ENCODE results near the gene IL4R. TPM values are rescaled to one million over a fixed set of nuclear protein-coding genes. Genes with fewer than 3 reads are reported as not detected.
"Not testable (repeated sequence)": the region's sequence is repeated elsewhere in the genome, so short reads cannot be mapped to it uniquely, and the experiment has no call there.

The IL4R gene
- total and polyA plus RNA-seq, 5 donors, result 12.3 to 51.0 (median 23.2) TPM

DNA sequence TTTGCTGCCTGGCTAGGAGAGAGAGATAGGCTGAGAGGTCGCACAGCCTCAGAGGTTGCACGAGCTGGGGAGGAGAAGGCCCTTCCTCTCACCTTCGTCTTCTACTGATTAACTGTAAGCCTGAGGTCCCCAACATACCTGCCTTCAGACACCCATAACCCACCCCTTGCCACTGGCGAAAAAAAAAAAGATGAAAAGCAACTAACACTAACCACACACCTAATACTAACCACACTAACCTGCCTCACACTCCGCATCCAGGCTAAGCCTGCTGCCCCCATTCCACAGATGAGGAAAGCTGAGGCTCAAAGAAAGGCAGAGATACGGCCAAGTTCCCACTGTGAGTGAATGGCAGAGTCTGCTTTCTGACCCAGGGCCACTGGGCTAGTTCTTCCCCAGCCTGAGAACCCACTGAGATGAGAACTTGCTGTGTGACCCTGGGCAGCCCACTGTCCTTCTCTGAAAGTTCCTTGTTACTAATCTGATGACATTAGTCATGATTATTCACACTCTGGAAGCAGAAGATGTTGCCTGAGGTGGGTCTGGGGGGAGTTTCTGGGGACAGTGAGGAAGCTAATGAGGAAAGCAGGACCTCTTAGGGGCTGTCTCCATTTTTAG is 92.8 kb downstream of the IL4R start:
- H3K4me1 ChIP-seq (ENCODE audit: control insufficient read depth, insufficient read depth, low read length), result no peaks in the 10 kb centered on the region
- no peak overlapping the region for H3K27ac ChIP-seq (ENCODE audit: low read length)
- no peak overlapping the region for H3K4me3 ChIP-seq (ENCODE audit: low read length)
- DNase-seq (no peak), ATAC-seq (no peak)
- WGBS, result 68% methylated on average over 6 of the region's 6 CpGs
- H3K9me3 ChIP-seq (ENCODE audit: control insufficient read depth, low read length), result no peaks in the 10 kb centered on the region
- intact Hi-C loops (cut with DNase I), result no loop called here
- H3K27me3 ChIP-seq (ENCODE audit: control insufficient read depth, insufficient read depth), result no peaks in the 10 kb centered on the region

DNA sequence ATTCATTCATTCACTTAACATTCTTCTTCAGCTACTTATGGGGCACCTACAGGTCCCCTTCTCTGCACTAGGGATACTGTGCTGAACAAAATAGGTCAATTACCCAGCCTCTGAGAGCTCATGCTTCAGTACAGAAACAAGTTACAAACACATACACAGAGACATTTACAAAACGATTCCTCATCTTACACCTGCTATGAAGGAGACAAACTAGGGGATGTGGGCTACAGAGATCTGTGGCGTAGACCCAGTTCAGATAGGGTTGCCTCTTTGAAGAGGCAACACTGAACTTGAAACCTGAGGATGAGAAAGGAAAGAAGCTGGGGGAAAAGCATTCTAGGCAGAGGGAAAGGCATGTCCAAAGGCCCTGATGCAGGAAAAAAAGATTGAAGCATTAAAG is 93.4 kb downstream of the IL4R start:
- DNase-seq (no peak), ATAC-seq (no peak)
- Histone ChIP-seq H3K4me1 (ENCODE audit: control insufficient read depth, insufficient read depth, low read length) (no peaks in the 10 kb centered on the region), H3K9me3 (ENCODE audit: control insufficient read depth, low read length) (no peaks in the 10 kb centered on the region), H3K27ac (ENCODE audit: low read length) (no peak overlapping the region), H3K27me3 (ENCODE audit: control insufficient read depth, insufficient read depth) (no peaks in the 10 kb centered on the region), H3K4me3 (ENCODE audit: low read length) (no peak overlapping the region)
- 79% methylated on average over 2 of the region's 2 CpGs for WGBS
- intact Hi-C loops (cut with DNase I), result no loop called here

DNA sequence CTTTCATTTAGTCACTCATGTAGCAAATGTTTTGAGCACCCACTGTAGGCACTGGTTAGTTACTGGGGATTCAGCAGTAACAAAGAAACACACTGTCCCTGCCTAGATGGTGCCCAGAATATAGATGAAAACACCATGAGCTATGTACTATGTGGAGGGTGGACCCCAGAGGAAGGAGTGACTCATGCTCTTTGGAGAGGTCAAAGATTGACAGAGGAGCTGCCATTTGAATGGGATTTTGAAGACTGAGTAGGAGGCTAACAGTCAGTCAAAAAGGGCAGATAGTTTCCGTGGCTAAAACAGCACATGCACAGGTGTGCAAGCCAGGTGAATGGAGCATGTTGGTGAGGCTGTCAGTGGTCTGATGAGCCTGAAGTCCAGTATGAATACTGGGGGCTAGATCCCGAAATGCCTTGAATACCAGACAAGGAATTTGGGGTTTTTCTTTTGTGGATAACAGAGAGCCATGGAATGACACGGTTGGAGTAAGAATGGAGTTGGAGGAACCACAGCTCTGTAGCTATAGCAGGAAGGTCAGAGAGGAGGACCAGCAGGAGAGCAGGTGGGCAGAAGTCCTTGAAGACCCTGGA is 94.3 kb downstream of the IL4R start:
- H3K4me3 ChIP-seq (ENCODE audit: low read length), result no peak overlapping the region
- no peaks in the 10 kb centered on the region for H3K27me3 ChIP-seq (ENCODE audit: control insufficient read depth, insufficient read depth)
- H3K27ac ChIP-seq (ENCODE audit: low read length), result no peak overlapping the region
- ATAC-seq (peak in 1 of 2 donors; percentile 84), DNase-seq (no peak)
- intact Hi-C loops (cut with DNase I), result no loop called here
- no peaks in the 10 kb centered on the region for H3K9me3 ChIP-seq (ENCODE audit: control insufficient read depth, low read length)
- 70% methylated on average over 3 of the region's 3 CpGs for WGBS
- no peaks in the 10 kb centered on the region for H3K4me1 ChIP-seq (ENCODE audit: control insufficient read depth, insufficient read depth, low read length)

DNA sequence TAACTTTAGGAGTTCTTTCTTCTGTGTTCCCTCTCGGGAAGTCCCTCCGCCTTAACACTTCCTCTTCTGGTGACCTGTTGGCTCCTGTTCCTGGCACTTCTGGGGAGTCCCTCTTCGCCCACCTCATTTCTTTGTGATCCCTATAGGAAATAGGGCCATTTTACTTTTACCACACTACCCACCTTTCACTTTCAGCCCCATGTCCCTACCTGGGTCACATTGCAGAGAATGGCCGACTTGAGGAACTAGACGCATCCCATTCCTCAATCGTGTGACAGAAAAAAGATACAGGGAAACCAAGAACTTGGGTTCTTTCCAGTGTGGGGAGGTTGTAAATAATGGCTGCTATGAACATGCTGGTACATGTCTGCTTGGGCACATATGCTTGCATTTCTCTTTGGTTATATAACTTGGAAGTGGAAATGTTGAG is 94.8 kb downstream of the IL4R start:
- 78% methylated on average over 6 of the region's 6 CpGs for WGBS

DNA sequence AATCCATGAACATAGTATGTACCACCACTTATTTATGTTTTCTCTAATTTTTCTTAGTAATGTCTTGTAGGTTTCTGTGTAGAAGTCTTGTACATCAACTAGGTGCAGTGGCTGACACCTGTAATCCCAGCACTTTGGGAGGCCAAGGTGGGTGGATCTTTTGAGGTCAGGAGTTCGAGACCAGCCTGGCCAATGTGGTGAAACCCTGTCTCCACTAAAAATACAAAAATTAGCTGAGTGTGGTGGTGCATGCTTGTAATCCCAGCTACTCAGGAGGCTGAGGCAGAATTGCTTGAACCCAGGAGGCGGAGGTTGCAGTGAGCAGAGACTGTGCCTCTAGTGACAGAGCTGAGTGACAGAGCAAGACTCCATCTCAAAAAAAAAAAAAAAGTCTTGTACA is 96.2 kb downstream of the IL4R start:
- ATAC-seq; intact Hi-C loops (cut with DNase I); H3K27ac ChIP-seq (ENCODE audit: low read length); DNase-seq; H3K9me3 ChIP-seq (ENCODE audit: control insufficient read depth, low read length); H3K4me1 ChIP-seq (ENCODE audit: control insufficient read depth, insufficient read depth, low read length); H3K4me3 ChIP-seq (ENCODE audit: low read length); H3K27me3 ChIP-seq (ENCODE audit: control insufficient read depth, insufficient read depth): not testable (repeated sequence)
- 86% methylated on average over 2 of the region's 2 CpGs for WGBS

More for the DNA sequence above, 94.8 kb downstream of the IL4R start:
- no peaks in the 10 kb centered on the region for H3K4me1 ChIP-seq (ENCODE audit: control insufficient read depth, insufficient read depth, low read length)
- no peaks in the 10 kb centered on the region for H3K27me3 ChIP-seq (ENCODE audit: control insufficient read depth, insufficient read depth)
- intact Hi-C loops (cut with DNase I), result no loop called here
- no peak overlapping the region for H3K27ac ChIP-seq (ENCODE audit: low read length)
- H3K4me3 ChIP-seq (ENCODE audit: low read length), result no peak overlapping the region
- no peaks in the 10 kb centered on the region for H3K9me3 ChIP-seq (ENCODE audit: control insufficient read depth, low read length)
- ATAC-seq (no peak), DNase-seq (no peak)

DNA sequence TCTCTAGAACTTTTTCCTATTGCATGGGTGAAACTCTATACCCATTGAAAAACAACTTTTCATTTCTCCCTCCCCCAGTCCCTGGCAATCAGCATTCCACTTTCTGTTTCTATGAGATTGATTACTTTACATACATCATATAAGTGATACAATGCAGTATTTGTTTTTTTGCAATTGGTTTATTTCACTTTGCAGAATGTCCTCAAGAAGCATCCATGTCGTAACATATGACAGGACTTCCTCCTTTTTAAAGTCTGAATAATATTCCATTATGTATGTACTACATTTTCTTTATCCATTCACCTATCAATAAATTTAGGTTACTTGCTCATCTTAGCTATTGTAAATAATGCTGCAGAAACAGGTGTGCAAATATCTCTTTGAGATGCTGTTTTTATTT is 97.0 kb downstream of the IL4R start:
- Histone ChIP-seq H3K4me1 (ENCODE audit: control insufficient read depth, insufficient read depth, low read length) (no peaks in the 10 kb centered on the region), H3K27ac (ENCODE audit: low read length) (no peak overlapping the region), H3K4me3 (ENCODE audit: low read length) (no peak overlapping the region), H3K27me3 (ENCODE audit: control insufficient read depth, insufficient read depth) (no peaks in the 10 kb centered on the region), H3K9me3 (ENCODE audit: control insufficient read depth, low read length) (no peaks in the 10 kb centered on the region)
- intact Hi-C loops (cut with DNase I), result no loop called here
- WGBS, result 79% methylated on average over 1 of the region's 1 CpG
- ATAC-seq, result no peak
- DNase-seq, result no peak

DNA sequence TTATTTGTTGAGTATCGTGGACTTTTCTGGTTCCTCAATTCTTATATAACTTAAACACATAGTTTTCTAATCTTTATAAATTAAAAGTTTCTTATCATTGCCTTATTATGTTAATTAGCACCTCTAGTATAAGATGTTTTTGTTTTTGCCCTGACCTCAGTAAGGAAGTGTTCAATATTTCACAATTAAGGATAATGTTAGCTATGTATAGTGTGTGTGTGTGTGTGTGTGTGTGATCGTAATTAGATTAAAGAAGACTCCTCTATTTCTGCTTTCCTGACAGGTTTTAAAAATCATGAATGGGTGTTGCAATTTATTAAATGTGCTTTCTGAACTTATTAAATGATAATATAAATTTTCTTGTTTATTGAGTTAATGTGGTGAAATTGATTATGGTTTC is 100.2 kb downstream of the IL4R start:
- no peak overlapping the region for H3K4me3 ChIP-seq (ENCODE audit: low read length)
- WGBS, result 77% methylated on average over 2 of the region's 2 CpGs
- no peaks in the 10 kb centered on the region for H3K27me3 ChIP-seq (ENCODE audit: control insufficient read depth, insufficient read depth)
- DNase-seq (no peak), ATAC-seq (no peak)
- intact Hi-C loops (cut with DNase I), result no loop called here
- no peak overlapping the region for H3K27ac ChIP-seq (ENCODE audit: low read length)
- H3K4me1 ChIP-seq (ENCODE audit: control insufficient read depth, insufficient read depth, low read length), result no peaks in the 10 kb centered on the region
- H3K9me3 ChIP-seq (ENCODE audit: control insufficient read depth, low read length), result no peaks in the 10 kb centered on the region

Other genes starting within 250 kb of the IL4R start
- gene C16orf82, start 247.0 kb upstream of the IL4R start, total RNA-seq, result not detected
- not detected for gene C16orf82, start 247.0 kb upstream of the IL4R start, polyA plus RNA-seq
- 1 to 10 TPM; 3.2 to 6.1 (median 5.1) TPM for gene KDM8, start 110.4 kb upstream of the IL4R start, total RNA-seq
- 3.1 TPM for gene KDM8, start 110.4 kb upstream of the IL4R start, polyA plus RNA-seq
- 10 to 100 TPM; 27.3 to 36.8 (median 29.3) TPM for gene NSMCE1, start 45.2 kb upstream of the IL4R start, total RNA-seq
- gene NSMCE1, start 45.2 kb upstream of the IL4R start, polyA plus RNA-seq, result 40.1 TPM
- gene IL21R, start 88.2 kb downstream of the IL4R start, total RNA-seq, result 1 to 10 TPM in 2 of 4 donors, under 1 TPM in 2; 0.65 to 1.4 (median 0.98) TPM
- gene IL21R, start 88.2 kb downstream of the IL4R start, polyA plus RNA-seq, result 0.34 TPM
- 10 to 100 TPM; 49.8 to 58.6 (median 57.4) TPM for gene GTF3C1, start 235.9 kb downstream of the IL4R start, total RNA-seq
- gene GTF3C1, start 235.9 kb downstream of the IL4R start, polyA plus RNA-seq, result 49.0 TPM
- gene KATNIP, start 236.2 kb downstream of the IL4R start, total RNA-seq, result 10 to 100 TPM; 10.0 to 13.4 (median 12.3) TPM
- 7.0 TPM for gene KATNIP, start 236.2 kb downstream of the IL4R start, polyA plus RNA-seq